Endothelial cell of umbilical vein (primary cell): ENCODE data around the gene PTPRK. TPM values are rescaled to one million over a fixed set of nuclear protein-coding genes. Genes with fewer than 3 reads are reported as not detected.

Source experiments
- BruUV-seq: library from RNA; stranded (reverse); fragments of 400-500 nt; replicated peaks from 2 replicates; lab custom pipeline; 2021; lab: Mats Ljungman, UMichigan
- CTCF ChIA-PET: fragments of 300-600, 350-600 bp; sonication (Branson Sonifier 250); formaldehyde crosslinking; loops from one replicate; lab custom pipeline; 2021; ENCODE audit warnings: antibody characterized with exemption, inconsistent platforms; lab: Charles Lee
- POLR2A ChIA-PET: fragments of 300-600, 350-600 bp; sonication (Branson Sonifier 250); formaldehyde crosslinking; loops from one replicate; lab custom pipeline; 2021; ENCODE audit warnings: antibody characterized with exemption, inconsistent platforms; lab: Charles Lee
- DNase-seq: peaks from one replicate; pipeline ENCODE4 v3.0.0-alpha.2; 2011; ENCODE audit warnings: low read depth, low spot score
- FAIRE-seq: peaks from 2 replicates; lab custom pipeline; 2011; peaks lifted over from hg19 to GRCh38; lab: Jason Lieb, UNC
- H2AFZ ChIP-seq: 2 replicates; pipeline ENCODE4 v1.6.0; 2012; ENCODE audit warnings: low read depth, low read length, control low read depth, inconsistent platforms
- H3K27ac ChIP-seq: 2 replicates; pipeline ENCODE4 v1.5.1; 2011; ENCODE audit warnings: low read depth, mild to moderate bottlenecking, control low read depth, low read length, moderate library complexity; ENCODE audit not compliant: insufficient read depth
- H3K27me3 ChIP-seq, 2 experiments: 2 replicates each; pipeline versions ENCODE4 v1.6.0 to v1.6.1; 2011; ENCODE audit warnings: low read length in 2 of 2, mixed read lengths in 1 of 2; ENCODE audit not compliant: control insufficient read depth in 2 of 2, insufficient read depth in 2 of 2
- H3K36me3 ChIP-seq, 2 experiments: 2 replicates in 1 of 2; 3 replicates in 1 of 2; pipeline ENCODE4 v1.5.1; 2011; ENCODE audit warnings: low read length in 2 of 2, mild to moderate bottlenecking in 1 of 2, moderate library complexity in 1 of 2; ENCODE audit not compliant: control insufficient read depth in 2 of 2, insufficient read depth in 2 of 2; ENCODE audit errors: extremely low read depth in 1 of 2
- H3K4me1 ChIP-seq: 3 replicates; pipeline ENCODE4 v1.5.1; 2011; ENCODE audit warnings: mild to moderate bottlenecking, low read length; ENCODE audit not compliant: control insufficient read depth, insufficient read depth; ENCODE audit errors: extremely low read depth
- H3K4me2 ChIP-seq: 2 replicates; pipeline ENCODE4 v1.6.1; 2011; ENCODE audit warnings: low read length, control low read depth, mixed read lengths; ENCODE audit not compliant: insufficient read depth
- H3K4me3 ChIP-seq, 3 experiments: fragments of 200-600 bp in 1 of 3; sonication (generic), shearing (Covaris generic) in 1 of 3; replicated peaks in 1 of 3; 2 replicates each; pipeline ENCODE4 v1.5.1; 2011 to 2016; ENCODE audit warnings: control low read depth in 3 of 3, low read length in 3 of 3, mild to moderate bottlenecking in 2 of 3, inconsistent platforms in 1 of 3, low read depth in 1 of 3, moderate library complexity in 1 of 3; ENCODE audit not compliant: insufficient read depth in 1 of 3
- H3K79me2 ChIP-seq: 2 replicates; pipeline ENCODE4 v1.6.0; 2012; ENCODE audit warnings: low read length, inconsistent platforms; ENCODE audit not compliant: control insufficient read depth, insufficient read depth
- H3K9ac ChIP-seq: replicated peaks from 2 replicates; pipeline ENCODE3; 2011; ENCODE audit warnings: low read length, control low read depth; ENCODE audit not compliant: insufficient read depth; ENCODE audit errors: extremely low read depth
- H3K9me1 ChIP-seq: replicated peaks from 3 replicates; pipeline ENCODE4 v1.6.0; 2011; ENCODE audit warnings: mild to moderate bottlenecking, low read length; ENCODE audit not compliant: control insufficient read depth, insufficient read depth; ENCODE audit errors: extremely low read depth
- H3K9me3 ChIP-seq: replicated peaks from 2 replicates; pipeline ENCODE4 v1.5.1; 2012; ENCODE audit warnings: low read length, inconsistent platforms; ENCODE audit not compliant: control insufficient read depth, insufficient read depth
- H4K20me1 ChIP-seq: replicated peaks from 2 replicates; pipeline ENCODE3; 2011; ENCODE audit warnings: mild to moderate bottlenecking, low read length; ENCODE audit not compliant: control insufficient read depth, insufficient read depth; ENCODE audit errors: extremely low read depth
- EZH2 ChIP-seq: IDR thresholded peaks from 2 replicates; pipeline ENCODE4 v1.6.1; 2012; ENCODE audit warnings: borderline replicate concordance, low read depth, mild to moderate bottlenecking, moderate library complexity, low read length, inconsistent platforms; ENCODE audit not compliant: severe bottlenecking
- FOS ChIP-seq: IDR thresholded peaks from 2 replicates; pipeline ENCODE4 v1.6.1; 2011; ENCODE audit warnings: mild to moderate bottlenecking, low read length, moderate library complexity, borderline replicate concordance; ENCODE audit not compliant: insufficient read depth
- GATA2 ChIP-seq: IDR thresholded peaks from 2 replicates; pipeline ENCODE4 v1.7.0; 2011; ENCODE audit warnings: low read depth, mild to moderate bottlenecking, moderate library complexity, mixed read lengths, low read length; ENCODE audit not compliant: insufficient read length, insufficient read depth
- JUN ChIP-seq: IDR thresholded peaks from 2 replicates; pipeline ENCODE4 v1.6.1; 2011; ENCODE audit warnings: borderline replicate concordance, low read depth; ENCODE audit not compliant: insufficient read length, insufficient read depth
- MYC ChIP-seq: IDR thresholded peaks from one replicate; pipeline ENCODE4 v1.6.1; 2011; ENCODE audit warnings: mild to moderate bottlenecking, low read depth, low read length
- POLR2A ChIP-seq: IDR thresholded peaks from 2 replicates; pipeline ENCODE4 v1.6.1; 2012; ENCODE audit warnings: low read depth, mild to moderate bottlenecking, control low read depth, low read length
- POLR2AphosphoS5 ChIP-seq: IDR thresholded peaks from 2 replicates; pipeline ENCODE4 v1.6.1; 2012; ENCODE audit warnings: low read depth, mild to moderate bottlenecking, control low read depth, low read length, moderate library complexity; ENCODE audit not compliant: insufficient read depth
- dilution Hi-C: fragments of 300-500 bp; cut with MboI; formaldehyde crosslinking; loops from one replicate; pipeline ENCODE4 v1.15.0; 2019; ENCODE audit warnings: low sequenced_read_pairs; ENCODE audit not compliant: extremely low pct_ligation_motif_present
- intact Hi-C: fragments of 100-400 bp; cut with micrococcal nuclease; formaldehyde crosslinking; loops from one replicate; pipeline ENCODE4 v1.10.0; 2022
- polyA plus RNA-seq, 4 experiments: library from polyadenylated mRNA; depleted of rRNA in 3 of 4; stranded (reverse) in 3 of 4; unstranded in 1 of 4; fragments of >200 nt; gene quantifications; 2 replicates each; pipeline versions ENCODE4 v1.2.1 to v1.2.3, GENCODE V29; 2011 to 2012; ENCODE audit warnings: missing spikeins in 1 of 4
- total RNA-seq: library from RNA; stranded (reverse); gene quantifications from 2 replicates; pipeline ENCODE4 v1.2.3, GENCODE V29; 2021
- TF ChIP-seq, protein P1 (sequence below), 2 donors: IDR thresholded peaks; 1 replicate in 1 of 2; 2 replicates in 1 of 2; pipeline ENCODE4 v1.5.1; 2011; ENCODE audit warnings: low read length in 2 of 2, mild to moderate bottlenecking in 2 of 2, moderate library complexity in 2 of 2, control low read depth in 1 of 2, inconsistent platforms in 1 of 2, low read depth in 1 of 2; ENCODE audit not compliant: insufficient read depth in 1 of 2; ENCODE audit errors: extremely low read depth in 1 of 2
- TF ChIP-seq, protein P2 (sequence below): IDR thresholded peaks from 2 replicates; pipeline ENCODE4 v1.6.1; 2011; ENCODE audit not compliant: insufficient read depth, insufficient read length

The PTPRK gene
- total and polyA plus RNA-seq, 2 donors (not counting 3 experiments of a cell fraction or from before 2014, with no cell fraction given) = 15.2 to 74.0 TPM

DNA sequence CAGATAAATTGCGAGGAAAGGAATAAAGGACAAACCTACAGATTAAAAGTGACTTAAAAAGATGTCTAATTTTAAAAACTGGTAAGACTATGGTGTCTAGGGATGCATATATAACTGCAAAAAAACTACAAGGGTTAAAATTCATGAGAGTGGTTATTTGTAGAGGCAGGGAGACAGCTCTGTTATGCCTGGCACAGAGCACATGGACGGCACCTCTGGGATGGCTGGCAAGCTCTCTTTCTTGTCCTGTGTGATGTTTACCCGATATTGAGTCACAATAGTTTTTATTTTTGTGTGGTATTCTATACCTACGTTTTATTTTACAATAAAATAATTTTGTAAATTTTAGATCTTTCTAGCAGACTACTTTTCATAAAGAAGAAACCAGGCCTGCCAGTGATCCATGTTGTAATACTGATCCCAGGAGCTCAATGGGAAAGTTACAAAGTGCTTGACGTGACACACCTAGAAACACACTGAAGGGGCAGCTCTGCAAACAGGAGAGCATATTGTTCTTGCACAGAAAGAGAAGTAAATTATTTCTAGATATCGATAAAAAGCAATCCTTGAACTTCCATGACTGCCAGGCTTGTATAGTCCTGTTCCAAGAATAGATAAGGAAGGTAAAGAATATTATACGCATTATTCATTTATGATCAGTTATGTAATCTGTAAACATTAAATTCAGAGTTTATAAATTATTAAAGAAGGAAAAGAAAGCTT, 290.0 kb downstream of the PTPRK start:
- FAIRE-seq (no peak), DNase-seq (no peak)
- no peaks in the 10 kb centered on the region for H4K20me1 ChIP-seq
- no peak overlapping the region for H3K4me2 ChIP-seq
- no peaks in the 10 kb centered on the region for H3K79me2 ChIP-seq
- no peaks in the 10 kb centered on the region for H3K36me3 ChIP-seq
- dilution Hi-C loops (no loop called here), intact Hi-C loops (no loop called here)
- no peaks in the 10 kb centered on the region for H3K4me1 ChIP-seq
- H3K4me3 ChIP-seq = no peak overlapping the region
- H3K27me3 ChIP-seq = no peaks in the 10 kb centered on the region
- H3K9ac ChIP-seq = no peak overlapping the region
- CTCF ChIA-PET = interaction anchor here (0.5 kb wide), 1 partner anchor 9 kb away, joined by 3 read pairs; no protein-coding TSS in a partner anchor
- H3K27ac ChIP-seq = no peak overlapping the region
- POLR2A ChIA-PET = no interaction called here
- no peaks in the 10 kb centered on the region for H3K9me3 ChIP-seq
- TF ChIP-seq MYC = no peak
- no peak for TF ChIP-seq FOS
- TF ChIP-seq GATA2 = no peak
- TF ChIP-seq POLR2A = no peak
- TF ChIP-seq, protein P1, sequence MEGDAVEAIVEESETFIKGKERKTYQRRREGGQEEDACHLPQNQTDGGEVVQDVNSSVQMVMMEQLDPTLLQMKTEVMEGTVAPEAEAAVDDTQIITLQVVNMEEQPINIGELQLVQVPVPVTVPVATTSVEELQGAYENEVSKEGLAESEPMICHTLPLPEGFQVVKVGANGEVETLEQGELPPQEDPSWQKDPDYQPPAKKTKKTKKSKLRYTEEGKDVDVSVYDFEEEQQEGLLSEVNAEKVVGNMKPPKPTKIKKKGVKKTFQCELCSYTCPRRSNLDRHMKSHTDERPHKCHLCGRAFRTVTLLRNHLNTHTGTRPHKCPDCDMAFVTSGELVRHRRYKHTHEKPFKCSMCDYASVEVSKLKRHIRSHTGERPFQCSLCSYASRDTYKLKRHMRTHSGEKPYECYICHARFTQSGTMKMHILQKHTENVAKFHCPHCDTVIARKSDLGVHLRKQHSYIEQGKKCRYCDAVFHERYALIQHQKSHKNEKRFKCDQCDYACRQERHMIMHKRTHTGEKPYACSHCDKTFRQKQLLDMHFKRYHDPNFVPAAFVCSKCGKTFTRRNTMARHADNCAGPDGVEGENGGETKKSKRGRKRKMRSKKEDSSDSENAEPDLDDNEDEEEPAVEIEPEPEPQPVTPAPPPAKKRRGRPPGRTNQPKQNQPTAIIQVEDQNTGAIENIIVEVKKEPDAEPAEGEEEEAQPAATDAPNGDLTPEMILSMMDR (IDR thresholded peaks at IDR 0.05; ENCODE audit: extremely low read depth in 1 of 2, insufficient read depth in 1 of 2, low read depth in 1 of 2, low read length in 2 of 2) = no peak
- no peak for TF ChIP-seq JUN
- TF ChIP-seq, protein P2, sequence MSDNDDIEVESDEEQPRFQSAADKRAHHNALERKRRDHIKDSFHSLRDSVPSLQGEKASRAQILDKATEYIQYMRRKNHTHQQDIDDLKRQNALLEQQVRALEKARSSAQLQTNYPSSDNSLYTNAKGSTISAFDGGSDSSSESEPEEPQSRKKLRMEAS = no peak
- TF ChIP-seq POLR2AphosphoS5 = no peak
- TF ChIP-seq EZH2 = no peak
- no peaks in the 10 kb centered on the region for H3K9me1 ChIP-seq
- H2AFZ ChIP-seq = no peak overlapping the region
- no TSS peak for BruUV-seq
